ENCODE results near the gene C14orf119. TPM values are rescaled to one million over a fixed set of nuclear protein-coding genes. Genes with fewer than 3 reads are reported as not detected.

The C14orf119 gene
- total RNA-seq, 1 experiment from 2014 or later = 46.8 TPM

GRCh38 chr14:23109769-23110168 lies 14.5 kb downstream of the C14orf119 start:
- peaks cover 20% of the 10 kb centered on the region; the same call in 1 of the 2 replicates for H3K27me3 ChIP-seq (ENCODE audit: insufficient read depth, low read length)
- ChIA-PET CTCF (interaction anchor here (0.6 to 5.5 kb wide), 9 partner anchors 10 to 123 kb away, joined by 3 to 56 read pairs (median 12); partner anchors contain the start of genes ACIN1 and C14orf119), POLR2A (interaction anchor here (1.6 to 4.0 kb wide), 3 partner anchors 15 to 192 kb away, joined by 3 to 21 read pairs (median 10); partner anchors contain the start of genes ACIN1 and C14orf119), RAD21 (ENCODE audit: low non-redundant PET in 1 of 2, low total read pairs in 2 of 2, uncharacterized antibody in 2 of 2, unreplicated experiment in 2 of 2) (no interaction called here)
- no peaks in the 10 kb centered on the region for H3K79me2 ChIP-seq (ENCODE audit: insufficient read depth, low read length)
- TF ChIP-seq EZH2 (IDR thresholded peaks at IDR 0.05) = no peak
- TF ChIP-seq ZBTB33 (IDR thresholded peaks at IDR 0.05; ENCODE audit: extremely low read depth, insufficient replicate concordance, low read length) = no peak
- TF ChIP-seq SIN3A (IDR thresholded peaks at IDR 0.05; ENCODE audit: low read depth) = no peak
- TF ChIP-seq CBX3 (IDR thresholded peaks at IDR 0.05; ENCODE audit: low read depth) = no peak
- no peak for TF ChIP-seq ELF1 (IDR thresholded peaks at IDR 0.05; ENCODE audit: borderline replicate concordance, low read depth)
- TF ChIP-seq POLR2A (IDR thresholded peaks at IDR 0.05; ENCODE audit: borderline replicate concordance, extremely low read depth, insufficient read depth, insufficient read length) = no peak
- no peak for TF ChIP-seq TCF7L2 (IDR thresholded peaks at IDR 0.05; ENCODE audit: borderline replicate concordance, extremely low read depth, insufficient read depth, insufficient read length)
- no peak for TF ChIP-seq YY1 (IDR thresholded peaks at IDR 0.05; ENCODE audit: extremely low read depth, insufficient replicate concordance, low read depth, low read length)
- TF ChIP-seq FOSL1 (IDR thresholded peaks at IDR 0.05; ENCODE audit: low read depth) = no peak
- no peak for TF ChIP-seq ATF3 (IDR thresholded peaks at IDR 0.05)
- TF ChIP-seq SP1 (IDR thresholded peaks at IDR 0.05; ENCODE audit: low read depth) = no peak
- no peak for TF ChIP-seq POLR2AphosphoS5 (IDR thresholded peaks at IDR 0.05; ENCODE audit: low read depth, low read length)
- TF ChIP-seq CTCF (IDR thresholded peaks at IDR 0.05 in 2 of 3, conservative IDR thresholded peaks at IDR 0.05 in 1 of 3; ENCODE audit: borderline replicate concordance in 1 of 3, insufficient read depth in 1 of 3, low read depth in 2 of 3, low read length in 2 of 3) = no peak
- TF ChIP-seq ZNF274 (IDR thresholded peaks at IDR 0.05; ENCODE audit: low read depth, low read length) = no peak
- no peak for TF ChIP-seq SRF (IDR thresholded peaks at IDR 0.05; ENCODE audit: low read depth)
- ATAC-seq (no peak), DNase-seq (ENCODE audit: low read depth, low spot score) (no peak)
- no peaks in the 10 kb centered on the region for H4K20me1 ChIP-seq (ENCODE audit: insufficient read depth)
- H3K4me2 ChIP-seq (ENCODE audit: low read length) = no peak overlapping the region
- no peak overlapping the region for H3K4me3 ChIP-seq (replicated peaks in 1 of 2; ENCODE audit: low read depth in 1 of 2, low read length in 2 of 2)
- no peak overlapping the region for H2AFZ ChIP-seq (ENCODE audit: low read depth, low read length, poor library complexity, severe bottlenecking)
- H3K27ac ChIP-seq (ENCODE audit: low read depth, low read length) = no peak overlapping the region
- BruUV-seq (replicated peaks) = no TSS peak
- H3K9ac ChIP-seq (ENCODE audit: low read length) = no peak overlapping the region
- H3K36me3 ChIP-seq (ENCODE audit: control insufficient read depth in 1 of 2, insufficient read depth in 2 of 2, low read length in 2 of 2) = no peaks in the 10 kb centered on the region
- peaks cover 4 to 10% of the 10 kb centered on the region in 2 experiments for H3K4me1 ChIP-seq (ENCODE audit: control insufficient read depth in 1 of 2, insufficient read depth in 2 of 2, low read length in 2 of 2)
- no peaks in the 10 kb centered on the region for H3K9me2 ChIP-seq (ENCODE audit: insufficient read depth)
- intact Hi-C loops (cut with micrococcal nuclease) = loop anchor here (1.0 kb wide), 1 partner anchor 40 kb away; no protein-coding TSS in a partner anchor
- no peaks in the 10 kb centered on the region for H3K9me3 ChIP-seq (ENCODE audit: control insufficient read depth in 1 of 2, insufficient read depth in 1 of 2, low read depth in 1 of 2, low read length in 2 of 2)

Measured in HCT116 (cell line).